HEK293T (cell line): Measurements from ENCODE around the gene KY.

Experiments
- CTCF ChIA-PET: fragments of 350-600 bp; formaldehyde crosslinking; extraction: SDS; loops from one replicate; lab custom pipeline; 2021; ENCODE audit warnings: antibody characterized with exemption, inconsistent platforms; lab: Yijun Ruan, JAX
- POLR2A ChIA-PET: fragments of 350-600 bp; formaldehyde crosslinking; extraction: SDS; loops from one replicate; lab custom pipeline; 2020; ENCODE audit warnings: antibody characterized with exemption, inconsistent platforms; lab: Yijun Ruan, JAX
- DNase-seq: peaks from one replicate; pipeline ENCODE4 v3.0.0; 2012; ENCODE audit warnings: mixed read lengths; ENCODE audit errors: extremely low spot score
- ARNT ChIP-seq: fragments of 450-650 bp; IDR thresholded peaks from 2 replicates; pipeline ENCODE4 v1.6.1; 2017; ENCODE audit warnings: mild to moderate bottlenecking
- BHLHE40 ChIP-seq: fragments of 450-650 bp; IDR thresholded peaks from 2 replicates; pipeline ENCODE4 v1.6.1; 2016; ENCODE audit warnings: mild to moderate bottlenecking, moderate library complexity, borderline replicate concordance
- CTBP1 ChIP-seq: fragments of 450-650 bp; IDR thresholded peaks from 2 replicates; pipeline ENCODE4 v1.6.1; 2016; ENCODE audit warnings: borderline replicate concordance
- ELF4 ChIP-seq: fragments of 450-650 bp; IDR thresholded peaks from 2 replicates; pipeline ENCODE4 v1.6.1; 2017; ENCODE audit warnings: antibody characterized with exemption
- FOXA1 ChIP-seq: fragments of 450-650 bp; IDR thresholded peaks from 2 replicates; pipeline ENCODE4 v1.6.1; 2016; ENCODE audit warnings: mild to moderate bottlenecking
- FOXK2 ChIP-seq: fragments of 450-650 bp; IDR thresholded peaks from 2 replicates; pipeline ENCODE4 v1.6.1; 2016; ENCODE audit warnings: mild to moderate bottlenecking
- FOXM1 ChIP-seq: fragments of 450-650 bp; IDR thresholded peaks from 2 replicates; pipeline ENCODE4 v1.6.1; 2017; ENCODE audit warnings: mild to moderate bottlenecking, borderline replicate concordance
- HDGF ChIP-seq: fragments of 450-650 bp; IDR thresholded peaks from 2 replicates; pipeline ENCODE4 v1.6.1; 2017; ENCODE audit warnings: antibody characterized with exemption, borderline replicate concordance
- L3MBTL2 ChIP-seq: fragments of 450-650 bp; conservative IDR thresholded peaks from 2 replicates; pipeline ENCODE4 v1.6.1; 2016; ENCODE audit warnings: mild to moderate bottlenecking
- LEF1 ChIP-seq: fragments of 450-650 bp; IDR thresholded peaks from 2 replicates; pipeline ENCODE4 v1.6.1; 2017; ENCODE audit warnings: mild to moderate bottlenecking, borderline replicate concordance
- NFRKB ChIP-seq: fragments of 450-650 bp; IDR thresholded peaks from 2 replicates; pipeline ENCODE4 v1.6.1; 2016; ENCODE audit warnings: mild to moderate bottlenecking, moderate library complexity
- SP1 ChIP-seq: fragments of 450-650 bp; IDR thresholded peaks from 2 replicates; pipeline ENCODE4 v1.6.1; 2017
- SUZ12 ChIP-seq: fragments of 450-650 bp; IDR thresholded peaks from 2 replicates; pipeline ENCODE4 v1.6.1; 2016; ENCODE audit warnings: mild to moderate bottlenecking
- TARDBP ChIP-seq: fragments of 450-650 bp; IDR thresholded peaks from 2 replicates; pipeline ENCODE4 v1.6.1; 2016
- ZNF384 ChIP-seq: fragments of 450-650 bp; IDR thresholded peaks from 2 replicates; pipeline ENCODE4 v1.6.1; 2016
- TF ChIP-seq, protein P1 (sequence below): fragments of 450-650 bp; IDR thresholded peaks from 2 replicates; pipeline ENCODE4 v1.6.1; 2016

KY gene

DNA sequence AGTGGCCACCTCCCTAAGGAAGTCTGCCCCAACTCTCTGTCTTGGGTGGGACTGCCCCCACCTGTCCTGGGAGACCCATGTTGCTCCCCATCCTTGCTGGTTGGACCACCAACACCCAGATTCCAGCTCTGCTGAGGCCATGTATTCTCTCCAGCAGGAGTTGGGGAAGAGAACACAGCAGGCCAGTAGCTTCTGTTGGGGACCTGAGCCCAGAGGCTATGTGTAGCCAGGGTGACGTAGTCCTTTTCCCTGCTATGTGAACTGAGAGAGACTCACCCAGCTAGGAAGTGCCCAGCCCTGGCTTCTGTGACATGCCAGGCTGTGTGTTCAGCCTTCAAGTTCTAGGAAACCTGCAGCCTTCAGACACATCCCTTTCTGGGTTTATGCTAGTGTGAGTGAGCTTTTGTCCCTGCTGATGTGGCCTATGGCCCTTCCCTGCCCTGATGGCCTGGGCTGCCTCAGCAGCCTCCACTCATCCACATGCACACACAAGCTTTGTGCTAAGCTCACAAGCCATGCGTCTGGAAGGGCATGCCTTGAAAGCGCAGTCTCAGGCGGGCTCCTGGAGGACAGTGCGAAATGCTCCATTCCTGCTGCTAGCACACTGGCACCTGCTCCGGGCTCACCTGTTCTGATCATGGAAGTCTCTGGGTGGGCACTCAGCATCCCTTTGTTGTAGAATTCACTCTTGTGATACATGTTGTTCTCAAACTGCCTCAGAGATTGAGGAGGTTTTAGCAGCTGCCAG lies 42.6 kb downstream of the KY start:
- ChIA-PET CTCF (no interaction called here), POLR2A (no interaction called here)
- no peak for DNase-seq
- no peak for TF ChIP-seq CTBP1
- no peak for TF ChIP-seq HDGF
- TF ChIP-seq TARDBP = no peak
- no peak for TF ChIP-seq LEF1
- TF ChIP-seq ZNF384 = no peak
- TF ChIP-seq SUZ12 = no peak
- no peak for TF ChIP-seq FOXK2
- no peak for TF ChIP-seq FOXM1
- no peak for TF ChIP-seq FOXA1
- TF ChIP-seq, protein P1, sequence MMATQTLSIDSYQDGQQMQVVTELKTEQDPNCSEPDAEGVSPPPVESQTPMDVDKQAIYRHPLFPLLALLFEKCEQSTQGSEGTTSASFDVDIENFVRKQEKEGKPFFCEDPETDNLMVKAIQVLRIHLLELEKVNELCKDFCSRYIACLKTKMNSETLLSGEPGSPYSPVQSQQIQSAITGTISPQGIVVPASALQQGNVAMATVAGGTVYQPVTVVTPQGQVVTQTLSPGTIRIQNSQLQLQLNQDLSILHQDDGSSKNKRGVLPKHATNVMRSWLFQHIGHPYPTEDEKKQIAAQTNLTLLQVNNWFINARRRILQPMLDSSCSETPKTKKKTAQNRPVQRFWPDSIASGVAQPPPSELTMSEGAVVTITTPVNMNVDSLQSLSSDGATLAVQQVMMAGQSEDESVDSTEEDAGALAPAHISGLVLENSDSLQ = no peak

DNA sequence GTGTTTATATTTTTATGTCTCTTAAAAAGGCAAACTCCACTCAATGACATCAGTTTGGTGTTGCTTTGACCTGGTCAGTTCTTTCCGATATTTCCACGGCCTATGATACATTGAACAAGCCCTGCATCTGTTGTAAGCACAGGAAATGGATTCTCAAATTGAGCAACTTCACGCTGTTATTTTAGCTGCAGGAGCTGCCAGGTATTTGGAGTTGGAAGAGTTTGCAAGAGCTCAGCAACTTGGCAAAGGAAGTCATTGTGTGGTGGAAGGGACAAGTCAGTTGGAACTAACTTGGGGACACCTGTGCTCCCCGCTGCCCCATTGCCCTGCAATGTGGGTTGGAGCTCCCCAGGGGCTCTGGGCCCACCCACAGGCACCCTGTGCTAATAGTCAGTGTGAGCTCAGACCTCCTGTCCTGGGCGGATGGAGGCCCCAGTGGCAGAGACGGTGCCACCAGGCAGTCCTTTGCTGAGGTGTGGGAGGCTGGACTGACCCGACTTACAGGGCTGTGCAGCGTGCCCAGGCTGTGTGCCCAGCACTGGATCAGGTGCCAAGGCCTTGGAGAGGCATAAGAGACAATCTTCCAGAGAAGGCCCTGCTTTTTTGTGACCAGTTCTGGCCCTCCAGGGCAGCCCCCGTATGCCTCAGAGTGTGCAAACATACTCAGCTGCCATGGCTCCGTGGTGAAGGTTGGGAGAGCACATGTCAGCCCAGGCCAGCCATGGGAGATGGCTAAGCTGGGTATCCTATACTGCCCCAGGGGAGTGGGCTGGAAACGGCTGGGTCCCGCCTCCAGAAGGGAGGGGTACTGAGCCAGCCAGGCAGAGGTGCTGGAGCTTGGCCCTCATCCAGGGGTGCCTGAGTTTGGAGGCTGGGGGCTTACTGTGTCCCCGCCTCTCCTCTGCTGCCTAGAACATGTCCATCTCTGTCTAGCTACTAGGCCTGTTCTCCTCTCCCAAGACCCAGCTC lies 43.5 kb downstream of the KY start:
- ChIA-PET CTCF (no interaction called here), POLR2A (no interaction called here)
- TF ChIP-seq CTBP1 (no peak), ZNF384 (no peak), ELF4 (no peak), FOXM1 (no peak), ARNT (no peak), FOXA1 (no peak), LEF1 (no peak)
- TF ChIP-seq, protein P1 = no peak
- DNase-seq = no peak

DNA sequence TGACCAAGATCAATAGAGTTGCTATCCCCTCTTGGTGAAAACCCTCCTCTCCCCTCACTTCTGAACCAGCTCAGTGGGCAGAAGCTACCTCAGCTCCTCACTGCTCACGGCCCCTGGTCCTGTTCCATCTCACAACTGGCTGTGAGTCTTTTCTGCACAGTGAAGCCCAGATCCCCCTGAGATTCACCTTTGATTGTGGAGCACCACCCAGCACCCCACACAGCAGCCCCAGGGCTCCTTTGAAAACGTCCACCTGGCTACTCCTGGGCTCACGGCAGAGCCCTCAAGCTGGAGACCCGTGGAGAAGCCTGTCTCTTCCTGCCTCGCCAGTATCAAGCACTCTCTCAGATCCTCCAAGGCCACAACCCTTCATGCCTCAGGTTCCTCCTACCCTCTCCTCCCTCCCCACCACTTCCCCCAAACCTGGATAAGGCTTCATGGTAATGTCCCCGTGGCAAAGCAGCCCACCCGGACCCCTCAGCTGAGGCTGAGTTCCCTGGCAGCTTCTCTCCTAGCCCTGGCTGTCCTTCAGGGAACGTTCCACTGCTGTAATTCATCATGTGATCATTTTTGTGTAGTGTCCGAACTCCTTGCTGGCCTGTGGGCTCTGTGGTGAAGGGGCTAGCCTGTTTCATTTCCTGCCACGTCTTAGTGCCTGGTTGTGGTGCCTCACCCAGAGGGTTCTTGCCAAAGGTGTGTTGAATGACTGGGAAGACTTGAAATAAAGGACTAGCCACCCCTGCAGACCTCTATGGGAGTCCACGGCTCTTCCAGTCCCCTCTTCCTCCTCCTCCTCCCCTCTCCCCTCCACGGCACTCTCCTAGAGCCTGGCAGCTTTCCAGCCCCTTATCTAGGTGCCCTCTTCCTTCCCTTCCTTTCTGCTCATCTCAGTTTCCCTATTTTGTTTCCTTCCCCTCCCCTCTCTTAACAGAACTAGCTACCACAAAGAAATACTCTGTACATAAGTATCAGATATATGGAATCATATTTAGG lies 44.5 kb downstream of the KY start:
- TF ChIP-seq ARNT (no peak), ELF4 (no peak), TARDBP (no peak), FOXM1 (no peak), NFRKB (no peak), CTBP1 (no peak), ZNF384 (no peak), BHLHE40 (no peak), FOXK2 (no peak), LEF1 (no peak), HDGF (no peak), SUZ12 (no peak), FOXA1 (no peak), SP1 (no peak), L3MBTL2 (no peak)
- TF ChIP-seq, protein P1 = no peak
- no peak for DNase-seq
- CTCF ChIA-PET = no interaction called here
- POLR2A ChIA-PET = no interaction called here

DNA sequence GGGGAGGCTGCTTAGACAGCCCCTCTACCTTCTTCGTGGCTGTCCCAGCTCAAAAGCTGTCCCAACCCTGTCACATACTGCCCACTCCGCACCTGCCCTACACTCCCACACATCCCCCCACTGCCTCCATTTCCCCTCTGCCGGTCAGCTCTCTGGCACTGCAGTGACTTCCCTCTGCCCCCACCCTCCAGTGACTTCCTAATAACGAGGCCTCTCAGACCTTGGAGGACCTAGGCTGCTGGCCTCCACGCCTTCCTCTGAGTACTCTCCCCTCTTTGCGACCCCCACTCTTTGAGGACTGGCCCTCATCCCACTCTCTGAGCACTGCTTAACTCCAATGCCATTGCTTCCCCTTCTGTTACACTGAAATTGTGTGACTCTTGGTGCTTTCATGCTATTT lies 45.3 kb downstream of the KY start:
- CTCF ChIA-PET = no interaction called here
- POLR2A ChIA-PET = no interaction called here
- TF ChIP-seq BHLHE40 = no peak
- TF ChIP-seq CTBP1 = no peak
- TF ChIP-seq SP1 = no peak
- no peak for TF ChIP-seq NFRKB
- no peak for TF ChIP-seq FOXK2
- TF ChIP-seq LEF1 = no peak
- TF ChIP-seq SUZ12 = no peak
- no peak for TF ChIP-seq FOXM1
- TF ChIP-seq L3MBTL2 = no peak
- no peak for TF ChIP-seq ELF4
- TF ChIP-seq, protein P1 = no peak
- DNase-seq = no peak

DNA sequence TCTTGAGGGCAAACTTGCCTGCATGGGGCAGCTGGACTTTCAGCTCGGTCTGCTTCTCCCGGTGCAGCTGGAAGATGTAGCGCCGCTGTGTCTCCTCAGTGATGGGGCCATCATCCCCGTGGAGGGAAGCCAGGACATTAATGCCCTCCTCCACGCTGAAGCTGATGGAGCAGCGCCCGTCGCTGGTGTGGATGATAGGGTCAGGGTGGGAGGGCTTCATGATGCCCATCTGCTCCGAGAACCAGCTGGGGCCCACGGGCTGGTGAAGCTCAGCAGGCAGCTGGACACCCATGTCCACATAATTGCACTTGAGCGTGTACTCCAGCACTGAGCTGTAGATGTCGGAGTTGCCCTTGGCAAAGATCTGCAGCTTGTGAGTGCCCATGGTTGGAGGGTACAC lies 46.9 kb downstream of the KY start:
- TF ChIP-seq BHLHE40 = no peak
- no peak for TF ChIP-seq CTBP1
- no peak for TF ChIP-seq ARNT
- TF ChIP-seq FOXK2 = no peak
- TF ChIP-seq TARDBP = no peak
- TF ChIP-seq ELF4 = no peak
- no peak for TF ChIP-seq FOXA1
- no peak for TF ChIP-seq ZNF384
- no peak for TF ChIP-seq FOXM1
- no peak for TF ChIP-seq L3MBTL2
- TF ChIP-seq HDGF = no peak
- no peak for TF ChIP-seq SUZ12
- TF ChIP-seq NFRKB = no peak
- TF ChIP-seq SP1 = no peak
- TF ChIP-seq, protein P1 = no peak
- ChIA-PET CTCF (interaction anchor here (0.6 kb wide), 1 partner anchor 183 kb away, joined by 3 read pairs; no protein-coding TSS in a partner anchor), POLR2A (no interaction called here)
- DNase-seq = no peak
